ENCODE measurements around the gene HOXA5. TPM values are rescaled to one million over a fixed set of nuclear protein-coding genes. Genes with fewer than 3 reads are reported as not detected.
A peak's percentile ranks its signal among the peaks of the same experiment; 100 is the strongest.

HOXA5 gene
- total RNA-seq, 1 donor from 2014 or later: not detected

DNA sequence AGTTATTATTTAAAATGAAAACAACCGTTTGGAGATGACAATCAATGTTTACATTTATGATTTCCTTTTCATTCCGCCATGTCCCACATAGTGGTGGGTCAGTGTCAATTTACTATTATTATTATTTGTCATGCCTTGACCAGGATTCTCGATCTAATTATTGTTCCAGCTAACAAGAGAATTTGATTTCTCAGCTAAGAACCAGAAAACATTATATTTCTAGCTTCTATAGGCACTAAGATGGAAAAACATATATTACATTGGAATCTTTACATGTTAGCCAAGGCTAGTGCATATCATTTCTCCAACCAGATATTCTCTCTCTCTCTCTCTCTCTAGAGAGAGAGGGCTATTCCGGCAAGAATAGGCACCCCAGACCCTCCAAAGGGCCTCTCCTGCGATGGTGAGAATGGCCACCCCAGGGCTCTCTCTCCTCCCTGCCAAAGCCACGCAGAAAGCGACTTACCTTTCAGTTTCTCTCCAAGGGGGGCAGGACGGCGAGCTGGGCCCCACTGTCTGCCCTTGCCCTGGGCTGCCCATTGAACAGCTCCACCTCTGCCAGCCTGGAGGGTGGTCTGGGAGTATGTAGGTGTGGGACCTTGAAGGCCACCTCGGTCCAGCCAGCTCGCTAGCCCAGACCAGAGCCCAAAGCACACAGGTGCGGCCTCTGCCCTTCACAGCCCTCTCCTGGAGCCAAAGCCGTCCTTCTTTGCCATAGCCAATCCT, 6.5 kb upstream of the HOXA5 start:
- Mint-ChIP-seq H3K4me1 (ENCODE audit: low read depth) (peaks cover 15% of the 10 kb centered on the region), H3K4me3 (ENCODE audit: unreplicated experiment) (peak overlapping the region; percentile 64), H3K27me3 (ENCODE audit: low read depth) (peaks cover 90% of the 10 kb centered on the region), H3K36me3 (ENCODE audit: low read depth) (peaks cover 5% of the 10 kb centered on the region), H3K9me3 (ENCODE audit: low read depth) (peaks cover 2% of the 10 kb centered on the region), H3K27ac (ENCODE audit: unreplicated experiment) (no peak overlapping the region)
- no peak for DNase-seq (ENCODE audit: low spot score)
- TF ChIP-seq, protein P1, sequence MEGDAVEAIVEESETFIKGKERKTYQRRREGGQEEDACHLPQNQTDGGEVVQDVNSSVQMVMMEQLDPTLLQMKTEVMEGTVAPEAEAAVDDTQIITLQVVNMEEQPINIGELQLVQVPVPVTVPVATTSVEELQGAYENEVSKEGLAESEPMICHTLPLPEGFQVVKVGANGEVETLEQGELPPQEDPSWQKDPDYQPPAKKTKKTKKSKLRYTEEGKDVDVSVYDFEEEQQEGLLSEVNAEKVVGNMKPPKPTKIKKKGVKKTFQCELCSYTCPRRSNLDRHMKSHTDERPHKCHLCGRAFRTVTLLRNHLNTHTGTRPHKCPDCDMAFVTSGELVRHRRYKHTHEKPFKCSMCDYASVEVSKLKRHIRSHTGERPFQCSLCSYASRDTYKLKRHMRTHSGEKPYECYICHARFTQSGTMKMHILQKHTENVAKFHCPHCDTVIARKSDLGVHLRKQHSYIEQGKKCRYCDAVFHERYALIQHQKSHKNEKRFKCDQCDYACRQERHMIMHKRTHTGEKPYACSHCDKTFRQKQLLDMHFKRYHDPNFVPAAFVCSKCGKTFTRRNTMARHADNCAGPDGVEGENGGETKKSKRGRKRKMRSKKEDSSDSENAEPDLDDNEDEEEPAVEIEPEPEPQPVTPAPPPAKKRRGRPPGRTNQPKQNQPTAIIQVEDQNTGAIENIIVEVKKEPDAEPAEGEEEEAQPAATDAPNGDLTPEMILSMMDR (IDR thresholded peaks at IDR 0.05): no peak

DNA sequence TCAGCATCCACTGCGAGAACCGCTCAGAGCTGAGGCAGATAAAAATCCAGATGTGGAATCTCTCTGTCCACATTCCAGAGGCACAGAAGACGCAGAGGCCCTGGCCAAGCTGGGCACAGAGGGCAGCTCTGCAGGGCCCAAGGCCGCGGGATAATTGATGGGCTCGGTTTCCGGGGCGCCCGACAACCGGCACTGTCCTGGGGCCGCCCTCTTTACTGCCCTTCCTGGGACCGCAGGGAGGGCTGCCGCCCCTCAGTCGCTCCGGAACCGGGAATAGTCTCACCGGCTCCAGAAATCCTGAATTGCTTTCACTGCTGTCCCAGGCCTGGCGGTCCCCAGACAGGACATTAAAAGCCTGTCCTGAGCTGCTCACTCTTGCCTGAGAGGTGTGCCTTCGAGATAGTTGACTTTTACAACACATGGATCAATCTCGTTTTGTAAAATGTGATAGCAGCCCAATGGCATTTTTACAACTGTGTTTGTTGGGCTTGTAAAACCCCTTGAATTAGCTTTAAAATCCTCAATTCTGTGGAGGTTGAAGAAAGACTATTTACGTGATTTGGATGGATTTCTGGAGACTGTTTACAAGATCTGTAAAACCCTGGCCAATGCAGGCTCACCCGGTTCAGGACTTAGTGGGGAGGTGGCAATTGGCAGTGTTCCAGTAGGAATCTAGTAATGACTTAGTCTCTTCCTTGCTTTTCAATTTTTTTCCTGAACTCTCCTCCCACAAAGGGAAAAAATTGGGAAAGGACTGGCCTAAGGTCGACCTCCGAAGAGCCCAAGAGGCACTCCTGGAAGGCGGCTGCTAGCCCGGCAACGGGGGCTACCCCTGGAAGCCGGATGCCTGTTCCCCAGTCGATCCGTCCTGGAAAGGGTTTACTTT, 5.5 kb upstream of the HOXA5 start:
- TF ChIP-seq, protein P1 (IDR thresholded peaks at IDR 0.05): no peak
- H3K9me3 Mint-ChIP-seq (ENCODE audit: low read depth): peaks cover 2% of the 10 kb centered on the region
- peaks cover 2% of the 10 kb centered on the region for H3K36me3 Mint-ChIP-seq (ENCODE audit: low read depth)
- peaks cover 11% of the 10 kb centered on the region for H3K4me1 Mint-ChIP-seq (ENCODE audit: low read depth)
- DNase-seq (ENCODE audit: low spot score): no peak
- peaks cover 89% of the 10 kb centered on the region for H3K27me3 Mint-ChIP-seq (ENCODE audit: low read depth)
- H3K27ac Mint-ChIP-seq (ENCODE audit: unreplicated experiment): no peak overlapping the region
- H3K4me3 Mint-ChIP-seq (ENCODE audit: unreplicated experiment): no peak overlapping the region

DNA sequence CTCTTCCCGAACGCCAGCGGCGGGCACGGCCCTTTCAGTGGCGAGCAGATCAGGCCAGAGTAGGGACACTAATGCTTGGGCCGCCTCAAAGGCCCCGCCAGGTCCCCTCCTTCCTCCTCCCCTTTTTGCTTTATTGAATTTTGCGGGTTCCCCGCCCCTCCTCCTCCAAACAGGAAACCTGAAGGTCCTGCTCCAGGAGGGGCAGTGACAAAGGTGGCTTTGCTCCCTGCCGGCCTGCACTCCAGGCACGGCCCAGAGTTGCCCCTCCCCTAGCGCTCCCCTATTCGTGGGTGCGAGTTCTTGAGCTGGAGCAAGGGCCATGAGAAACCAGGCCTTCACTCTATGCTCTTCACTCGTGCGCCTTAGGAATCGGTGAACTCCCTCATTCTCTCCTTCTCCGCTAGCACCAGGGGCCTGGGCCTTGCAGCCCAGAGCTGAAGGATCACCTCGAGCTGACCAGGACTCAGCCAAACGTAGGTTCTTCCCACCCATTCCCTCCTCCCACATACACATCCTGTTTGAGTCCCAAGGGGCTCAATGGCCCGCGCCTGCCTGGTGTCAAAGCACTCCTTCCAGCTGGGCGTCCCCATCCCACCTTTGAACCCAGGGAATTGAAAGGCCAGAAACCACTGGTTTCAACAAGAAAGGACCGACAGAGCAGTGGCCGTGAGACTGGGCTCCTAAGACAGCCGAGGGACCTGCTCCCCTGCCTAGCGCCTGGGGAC, 4.7 kb upstream of the HOXA5 start:
- TF ChIP-seq, protein P1 (IDR thresholded peaks at IDR 0.05): no peak
- H3K4me1 Mint-ChIP-seq (ENCODE audit: low read depth): peaks cover 15% of the 10 kb centered on the region
- no peak for DNase-seq (ENCODE audit: low spot score)
- H3K27ac Mint-ChIP-seq (ENCODE audit: unreplicated experiment): peak overlapping the region; percentile 54
- H3K4me3 Mint-ChIP-seq (ENCODE audit: unreplicated experiment): no peak overlapping the region
- peaks cover 2% of the 10 kb centered on the region for H3K9me3 Mint-ChIP-seq (ENCODE audit: low read depth)
- peaks cover 2% of the 10 kb centered on the region for H3K36me3 Mint-ChIP-seq (ENCODE audit: low read depth)
- H3K27me3 Mint-ChIP-seq (ENCODE audit: low read depth): peaks cover 87% of the 10 kb centered on the region

DNA sequence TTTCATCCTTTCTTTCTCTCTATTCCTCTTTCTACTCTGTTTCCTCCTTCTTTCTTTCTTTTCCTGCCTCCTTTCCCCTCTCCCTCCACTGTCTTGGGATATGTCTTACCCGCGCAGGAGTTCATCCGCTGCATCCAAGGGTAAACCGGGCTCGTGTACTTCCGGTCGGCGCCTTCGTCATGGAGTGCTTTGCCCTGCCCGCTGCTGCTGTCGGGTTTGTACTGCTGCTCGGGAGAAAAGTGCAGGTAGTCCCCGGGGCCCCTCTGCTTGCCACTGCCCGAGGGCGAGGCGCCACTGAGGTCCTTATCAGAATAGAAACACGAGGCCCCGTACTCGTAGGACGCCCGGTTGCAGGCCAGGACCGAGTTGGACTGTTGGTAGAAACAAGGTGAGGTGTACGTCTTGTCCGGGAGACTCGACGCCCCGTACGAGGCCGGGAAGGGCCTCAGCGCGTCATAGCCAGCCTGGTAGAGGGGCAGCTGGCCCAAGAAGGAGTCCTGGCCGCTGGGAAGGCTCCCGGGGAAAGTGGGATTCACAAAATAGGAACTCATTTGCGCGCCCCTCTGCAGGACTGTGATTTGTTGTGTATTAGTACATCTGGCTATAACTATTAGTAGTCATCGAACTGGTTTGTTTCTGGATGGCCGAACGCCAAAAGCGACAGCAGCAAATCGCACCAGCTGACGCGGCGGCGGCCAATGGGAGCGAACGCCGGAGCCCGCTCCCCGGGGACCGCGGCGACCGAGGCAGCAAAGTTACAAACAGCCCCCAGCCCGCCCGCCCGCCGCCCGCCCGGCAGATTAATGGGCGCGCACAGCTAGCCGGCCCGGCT, 3.9 kb upstream of the HOXA5 start, which contains the start of gene HOXA6:
Gene HOXA6, minus strand, starts transcription at position 576 of the 832 bp plus-strand sequence. Its CDS starts 25 bp downstream, at position 551.
- H3K4me3 Mint-ChIP-seq (ENCODE audit: unreplicated experiment): peak within 1 kb of the TSS; percentile 22
- DNase-seq (ENCODE audit: low spot score): peak; percentile 80
- H3K27ac Mint-ChIP-seq (ENCODE audit: unreplicated experiment): peak within 1 kb of the TSS; percentile 54
- peaks cover 86% of the 10 kb centered on the region for H3K27me3 Mint-ChIP-seq (ENCODE audit: low read depth)
- peaks cover 2% of the 10 kb centered on the region for H3K9me3 Mint-ChIP-seq (ENCODE audit: low read depth)
- TF ChIP-seq, protein P1 (IDR thresholded peaks at IDR 0.05): no peak
- H3K36me3 Mint-ChIP-seq (ENCODE audit: low read depth): peaks cover 2% of the 10 kb centered on the region
- H3K4me1 Mint-ChIP-seq (ENCODE audit: low read depth): peaks cover 20% of the 10 kb centered on the region
